Measurements from ENCODE around the gene PDE2A.

PDE2A gene

DNA sequence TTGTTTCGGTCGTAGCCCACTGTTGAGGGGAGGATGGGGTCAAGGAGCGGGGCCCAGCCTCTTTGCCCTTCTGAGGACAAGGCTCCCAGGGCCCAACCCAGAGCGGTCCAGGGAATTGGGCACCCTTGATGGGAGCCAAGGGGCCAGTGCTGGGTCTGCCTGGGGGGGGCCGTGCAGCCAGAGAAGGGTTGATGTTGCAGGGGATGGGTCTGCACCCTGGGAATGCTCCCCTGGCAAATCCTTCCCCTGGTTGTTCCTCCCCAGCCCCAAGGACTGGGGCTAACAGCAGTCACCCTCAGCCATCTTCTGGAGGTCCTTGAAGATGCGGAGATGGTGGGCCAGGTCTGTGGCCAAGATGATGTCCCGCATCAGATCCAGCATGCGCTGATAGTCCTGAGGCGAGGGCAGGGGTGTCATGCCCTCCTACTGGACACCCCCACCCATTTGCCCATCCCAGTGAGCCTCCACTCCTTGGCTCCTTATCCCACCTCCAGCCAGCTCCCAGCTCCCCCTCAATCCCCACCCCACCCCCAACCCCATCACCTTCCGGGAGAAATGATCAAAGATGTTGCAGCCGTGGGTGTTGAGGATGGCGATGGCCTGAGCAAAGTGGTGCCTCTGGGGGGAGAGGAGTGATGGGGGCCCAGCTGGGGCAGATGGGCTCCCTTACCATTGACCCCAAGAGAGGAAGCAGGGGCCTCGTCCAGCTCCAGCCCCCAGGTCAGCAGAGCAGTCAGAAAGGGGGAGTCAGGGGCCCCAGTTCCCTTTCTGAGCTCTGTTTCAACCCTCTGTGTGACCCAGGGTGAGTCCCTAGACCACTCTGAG lies 95.0 kb downstream of the PDE2A start:
- H3K27me3 Mint-ChIP-seq (ENCODE audit: low read depth): peaks cover 55% of the 10 kb centered on the region

DNA sequence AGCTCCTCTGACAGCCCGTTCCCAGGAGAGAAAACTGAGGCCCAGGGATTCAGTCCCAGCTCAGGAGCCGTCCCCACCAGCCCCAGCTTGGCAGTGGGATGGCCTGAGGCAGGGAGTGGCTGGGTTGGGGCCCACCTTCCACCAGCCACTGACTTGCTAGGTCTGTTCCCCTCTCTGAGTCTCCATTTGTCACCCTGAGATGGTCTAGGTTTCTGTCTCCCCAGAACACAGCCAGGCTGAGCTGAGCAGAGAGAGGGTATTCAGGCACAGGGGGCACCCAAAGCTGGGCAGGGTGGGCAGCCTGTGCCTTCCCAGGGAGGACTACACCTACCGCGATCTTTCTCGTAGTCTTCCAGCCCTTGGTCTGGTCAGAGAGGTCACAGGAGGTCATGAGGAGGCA lies 95.7 kb downstream of the PDE2A start:
- TF ChIP-seq, protein P1, sequence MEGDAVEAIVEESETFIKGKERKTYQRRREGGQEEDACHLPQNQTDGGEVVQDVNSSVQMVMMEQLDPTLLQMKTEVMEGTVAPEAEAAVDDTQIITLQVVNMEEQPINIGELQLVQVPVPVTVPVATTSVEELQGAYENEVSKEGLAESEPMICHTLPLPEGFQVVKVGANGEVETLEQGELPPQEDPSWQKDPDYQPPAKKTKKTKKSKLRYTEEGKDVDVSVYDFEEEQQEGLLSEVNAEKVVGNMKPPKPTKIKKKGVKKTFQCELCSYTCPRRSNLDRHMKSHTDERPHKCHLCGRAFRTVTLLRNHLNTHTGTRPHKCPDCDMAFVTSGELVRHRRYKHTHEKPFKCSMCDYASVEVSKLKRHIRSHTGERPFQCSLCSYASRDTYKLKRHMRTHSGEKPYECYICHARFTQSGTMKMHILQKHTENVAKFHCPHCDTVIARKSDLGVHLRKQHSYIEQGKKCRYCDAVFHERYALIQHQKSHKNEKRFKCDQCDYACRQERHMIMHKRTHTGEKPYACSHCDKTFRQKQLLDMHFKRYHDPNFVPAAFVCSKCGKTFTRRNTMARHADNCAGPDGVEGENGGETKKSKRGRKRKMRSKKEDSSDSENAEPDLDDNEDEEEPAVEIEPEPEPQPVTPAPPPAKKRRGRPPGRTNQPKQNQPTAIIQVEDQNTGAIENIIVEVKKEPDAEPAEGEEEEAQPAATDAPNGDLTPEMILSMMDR (IDR thresholded peaks at IDR 0.05; ENCODE audit: unreplicated experiment in 3 of 3): no peak
- peaks cover 52% of the 10 kb centered on the region for H3K27me3 Mint-ChIP-seq (ENCODE audit: low read depth)
- no peaks in the 10 kb centered on the region for H3K9me3 Mint-ChIP-seq
- H3K36me3 Mint-ChIP-seq (ENCODE audit: low read depth): no peaks in the 10 kb centered on the region
- H3K4me3 Mint-ChIP-seq: no peak overlapping the region
- no peak overlapping the region for H3K27ac Mint-ChIP-seq
- no peaks in the 10 kb centered on the region for H3K4me1 Mint-ChIP-seq

More for the DNA sequence above, 95.0 kb downstream of the PDE2A start:
- H3K9me3 Mint-ChIP-seq: no peaks in the 10 kb centered on the region
- H3K36me3 Mint-ChIP-seq (ENCODE audit: low read depth): no peaks in the 10 kb centered on the region
- no peak overlapping the region for H3K4me3 Mint-ChIP-seq
- TF ChIP-seq, protein P1 (IDR thresholded peaks at IDR 0.05; ENCODE audit: unreplicated experiment in 3 of 3): no peak
- peaks cover 3% of the 10 kb centered on the region for H3K4me1 Mint-ChIP-seq
- no peak overlapping the region for H3K27ac Mint-ChIP-seq

DNA sequence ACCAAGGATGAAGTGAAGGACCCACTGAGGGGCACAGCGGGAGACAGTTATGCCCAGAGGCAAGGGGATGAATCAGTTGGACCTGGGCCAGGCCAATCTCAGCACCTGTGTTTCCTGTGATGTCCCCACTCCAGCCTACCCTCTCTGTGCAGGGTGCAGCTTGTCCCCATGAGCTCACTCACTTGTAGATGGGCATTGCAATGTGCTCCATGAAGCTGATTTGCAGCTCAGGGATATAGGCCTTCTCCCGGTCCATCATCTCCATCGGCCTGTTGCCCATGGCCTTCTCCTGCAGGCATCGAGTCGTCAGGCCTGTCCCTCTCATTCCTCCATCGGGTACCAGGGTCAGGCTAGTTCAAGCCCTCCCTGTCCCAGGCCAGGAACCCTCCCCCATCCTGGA lies 96.2 kb downstream of the PDE2A start:
- Mint-ChIP-seq H3K4me1 (no peaks in the 10 kb centered on the region), H3K36me3 (ENCODE audit: low read depth) (no peaks in the 10 kb centered on the region), H3K9me3 (no peaks in the 10 kb centered on the region), H3K4me3 (no peak overlapping the region), H3K27me3 (ENCODE audit: low read depth) (peaks cover 47% of the 10 kb centered on the region), H3K27ac (no peak overlapping the region)
- TF ChIP-seq, protein P1 (IDR thresholded peaks at IDR 0.05; ENCODE audit: unreplicated experiment in 3 of 3): no peak

DNA sequence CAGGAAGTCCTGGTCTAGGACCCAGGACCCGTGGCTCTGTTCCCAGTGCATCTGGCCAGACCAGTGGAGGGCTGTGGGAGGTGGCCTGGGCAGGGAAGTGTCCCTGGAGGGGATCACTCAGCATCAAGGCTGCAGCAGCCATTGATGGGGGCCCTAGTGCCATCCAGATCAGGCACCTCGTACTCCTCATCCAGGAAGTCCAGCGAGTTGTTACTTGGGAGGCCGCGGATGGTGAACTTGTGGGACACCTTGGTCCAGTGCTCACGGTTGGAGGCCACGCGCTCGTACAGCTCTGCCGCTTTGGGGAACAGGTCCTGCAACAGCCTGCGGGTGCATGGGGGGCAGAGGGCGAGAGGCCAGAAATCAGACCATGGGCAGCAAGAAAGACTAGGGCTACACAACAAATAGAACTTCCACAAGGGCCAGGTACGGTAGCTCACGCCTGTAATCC lies 96.9 kb downstream of the PDE2A start:
- TF ChIP-seq, protein P1 (IDR thresholded peaks at IDR 0.05; ENCODE audit: unreplicated experiment in 3 of 3): no peak
- Mint-ChIP-seq H3K4me1 (peaks cover 5% of the 10 kb centered on the region), H3K36me3 (ENCODE audit: low read depth) (no peaks in the 10 kb centered on the region), H3K27ac (no peak overlapping the region), H3K4me3 (no peak overlapping the region), H3K27me3 (ENCODE audit: low read depth) (peaks cover 40% of the 10 kb centered on the region), H3K9me3 (no peaks in the 10 kb centered on the region)

DNA sequence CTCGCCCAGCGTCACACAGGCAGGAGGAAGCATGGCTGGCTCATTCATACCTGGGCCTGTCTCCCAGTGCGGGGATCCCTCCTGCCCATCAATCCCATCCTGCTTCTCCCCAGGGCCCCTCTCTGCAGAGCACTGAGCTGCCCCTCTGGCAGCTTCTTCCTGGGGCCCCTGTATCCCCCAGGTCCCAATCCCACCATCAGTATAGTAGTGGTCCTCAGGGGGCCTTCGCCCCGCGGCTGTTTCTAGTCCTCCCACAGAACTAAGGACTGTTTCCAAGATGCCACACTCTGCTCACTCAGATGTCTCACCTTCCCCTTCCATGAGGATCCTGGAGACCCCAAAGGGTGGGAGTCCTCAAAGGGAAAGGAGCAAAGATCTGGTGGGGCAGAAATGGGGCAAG lies 97.6 kb downstream of the PDE2A start:
- TF ChIP-seq, protein P1 (IDR thresholded peaks at IDR 0.05; ENCODE audit: unreplicated experiment in 3 of 3): no peak
- Mint-ChIP-seq H3K36me3 (ENCODE audit: low read depth) (no peaks in the 10 kb centered on the region), H3K4me1 (peaks cover 5% of the 10 kb centered on the region), H3K4me3 (no peak overlapping the region), H3K9me3 (no peaks in the 10 kb centered on the region), H3K27me3 (ENCODE audit: low read depth) (peaks cover 34% of the 10 kb centered on the region), H3K27ac (no peak overlapping the region)

DNA sequence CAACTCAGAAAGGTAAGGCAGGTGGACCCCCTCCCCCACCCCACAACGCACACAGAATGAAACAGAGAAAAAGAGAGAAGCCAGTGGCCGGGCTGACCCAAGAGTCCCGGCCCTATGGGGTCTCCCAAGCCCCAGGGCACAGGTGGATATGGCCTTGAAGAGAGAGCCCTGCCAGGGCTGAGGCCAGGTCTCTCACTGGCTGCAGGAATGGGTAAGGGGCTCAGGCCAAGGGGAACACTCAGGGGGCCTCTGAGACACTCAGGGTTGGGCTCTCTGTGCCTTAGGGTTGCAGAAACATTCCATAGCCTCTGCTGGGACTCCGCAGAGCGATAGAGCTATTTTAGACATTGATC lies 98.0 kb downstream of the PDE2A start:
- H3K27me3 Mint-ChIP-seq (ENCODE audit: low read depth): peaks cover 31% of the 10 kb centered on the region
- no peaks in the 10 kb centered on the region for H3K36me3 Mint-ChIP-seq (ENCODE audit: low read depth)
- H3K4me3 Mint-ChIP-seq: no peak overlapping the region
- TF ChIP-seq, protein P1 (IDR thresholded peaks at IDR 0.05; ENCODE audit: unreplicated experiment in 3 of 3): no peak
- no peak overlapping the region for H3K27ac Mint-ChIP-seq
- H3K4me1 Mint-ChIP-seq: peaks cover 5% of the 10 kb centered on the region
- H3K9me3 Mint-ChIP-seq: no peaks in the 10 kb centered on the region
